GM13977 (cell line): ENCODE data around the gene MAPK9.
"Not testable (repeated sequence)": the region's sequence is repeated elsewhere in the genome, so short reads cannot be mapped to it uniquely, and the experiment has no call there.

Experiments used
- DNase-seq: peaks from one replicate; pipeline ENCODE4 v3.0.0; 2012; ENCODE audit warnings: low spot score
- in situ Hi-C: fragments of 300-500 bp; cut with MboI; formaldehyde crosslinking; loops from one replicate; pipeline ENCODE4 v1.12.0; 2022; ENCODE audit warnings: low sequenced_read_pairs, low pct_unique_long_range_greater_than_20kb, mixed read lengths, inconsistent platforms; ENCODE audit not compliant: unreplicated experiment
- TF ChIP-seq, protein P1 (sequence below): IDR thresholded peaks from 2 replicates; pipeline ENCODE4 v1.5.1; 2012; ENCODE audit warnings: mild to moderate bottlenecking, control low read depth; ENCODE audit not compliant: insufficient read depth; ENCODE audit errors: extremely low read depth, missing control alignments

MAPK9 gene

GRCh38 chr5:180213256-180213600, 78.7 kb downstream of the MAPK9 start:
- TF ChIP-seq, protein P1, sequence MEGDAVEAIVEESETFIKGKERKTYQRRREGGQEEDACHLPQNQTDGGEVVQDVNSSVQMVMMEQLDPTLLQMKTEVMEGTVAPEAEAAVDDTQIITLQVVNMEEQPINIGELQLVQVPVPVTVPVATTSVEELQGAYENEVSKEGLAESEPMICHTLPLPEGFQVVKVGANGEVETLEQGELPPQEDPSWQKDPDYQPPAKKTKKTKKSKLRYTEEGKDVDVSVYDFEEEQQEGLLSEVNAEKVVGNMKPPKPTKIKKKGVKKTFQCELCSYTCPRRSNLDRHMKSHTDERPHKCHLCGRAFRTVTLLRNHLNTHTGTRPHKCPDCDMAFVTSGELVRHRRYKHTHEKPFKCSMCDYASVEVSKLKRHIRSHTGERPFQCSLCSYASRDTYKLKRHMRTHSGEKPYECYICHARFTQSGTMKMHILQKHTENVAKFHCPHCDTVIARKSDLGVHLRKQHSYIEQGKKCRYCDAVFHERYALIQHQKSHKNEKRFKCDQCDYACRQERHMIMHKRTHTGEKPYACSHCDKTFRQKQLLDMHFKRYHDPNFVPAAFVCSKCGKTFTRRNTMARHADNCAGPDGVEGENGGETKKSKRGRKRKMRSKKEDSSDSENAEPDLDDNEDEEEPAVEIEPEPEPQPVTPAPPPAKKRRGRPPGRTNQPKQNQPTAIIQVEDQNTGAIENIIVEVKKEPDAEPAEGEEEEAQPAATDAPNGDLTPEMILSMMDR, result no peak
- DNase-seq, result no peak
- in situ Hi-C loops, result no loop called here

DNA sequence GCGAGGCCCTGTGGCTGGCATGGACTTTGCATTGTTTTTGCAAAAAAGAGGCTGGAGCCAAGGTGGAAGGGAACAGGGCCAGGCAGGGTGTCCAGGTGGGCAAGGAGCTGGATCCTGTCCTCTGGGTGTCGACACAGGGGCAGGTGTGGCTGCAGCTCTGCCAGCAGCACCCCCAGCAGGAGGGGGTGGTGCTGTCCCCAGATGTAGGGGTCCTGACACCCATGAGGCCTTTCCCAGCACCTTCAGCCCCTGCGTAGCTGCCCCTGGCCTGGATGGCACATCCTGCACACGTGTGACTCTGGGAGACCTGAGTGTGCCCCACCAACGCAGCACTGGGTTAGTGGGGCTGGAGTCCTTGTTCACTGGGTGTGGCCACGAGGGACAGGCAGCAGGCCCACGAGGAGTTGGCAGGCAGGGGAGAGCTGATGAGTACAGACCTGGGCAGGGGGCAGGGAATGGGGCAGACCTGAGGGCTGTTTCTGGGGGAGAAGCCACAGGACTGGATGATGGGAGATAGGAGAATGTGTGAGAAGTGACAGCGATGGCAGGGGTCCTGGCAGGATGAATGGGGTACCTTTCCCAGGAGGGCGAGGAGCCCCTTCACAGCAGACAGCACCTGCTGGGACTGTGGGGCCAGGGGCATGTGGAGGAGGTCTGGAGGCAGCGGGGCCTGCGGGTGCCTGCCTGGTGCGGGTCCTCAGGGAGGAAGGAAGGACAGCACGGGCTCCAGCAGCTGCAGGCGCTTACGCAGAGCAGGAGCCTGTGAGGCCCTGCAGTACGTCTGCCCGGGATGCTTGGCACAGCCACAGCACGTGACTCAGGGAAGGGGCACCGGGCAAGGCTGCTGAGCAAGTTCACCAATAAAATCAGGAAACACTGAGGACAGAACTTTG, 79.3 kb downstream of the MAPK9 start:
- TF ChIP-seq, protein P1, result no peak
- DNase-seq, result no peak
- in situ Hi-C loops, result no loop called here

DNA sequence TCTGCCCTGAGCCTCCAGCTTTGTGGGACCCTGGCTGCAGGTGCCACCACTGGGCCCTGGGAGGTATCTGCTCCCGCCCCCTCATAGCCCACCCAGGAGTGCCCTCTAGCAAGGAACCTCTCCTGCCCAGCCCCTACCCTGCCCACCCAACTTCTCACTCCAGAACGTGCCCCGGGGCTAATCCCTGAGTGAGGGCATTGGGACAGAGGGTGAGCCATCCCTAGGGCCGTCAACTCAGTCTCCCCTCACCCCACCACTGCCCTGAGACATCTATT, 80.2 kb downstream of the MAPK9 start:
- TF ChIP-seq, protein P1, result no peak
- DNase-seq, result no peak
- in situ Hi-C loops, result no loop called here

DNA sequence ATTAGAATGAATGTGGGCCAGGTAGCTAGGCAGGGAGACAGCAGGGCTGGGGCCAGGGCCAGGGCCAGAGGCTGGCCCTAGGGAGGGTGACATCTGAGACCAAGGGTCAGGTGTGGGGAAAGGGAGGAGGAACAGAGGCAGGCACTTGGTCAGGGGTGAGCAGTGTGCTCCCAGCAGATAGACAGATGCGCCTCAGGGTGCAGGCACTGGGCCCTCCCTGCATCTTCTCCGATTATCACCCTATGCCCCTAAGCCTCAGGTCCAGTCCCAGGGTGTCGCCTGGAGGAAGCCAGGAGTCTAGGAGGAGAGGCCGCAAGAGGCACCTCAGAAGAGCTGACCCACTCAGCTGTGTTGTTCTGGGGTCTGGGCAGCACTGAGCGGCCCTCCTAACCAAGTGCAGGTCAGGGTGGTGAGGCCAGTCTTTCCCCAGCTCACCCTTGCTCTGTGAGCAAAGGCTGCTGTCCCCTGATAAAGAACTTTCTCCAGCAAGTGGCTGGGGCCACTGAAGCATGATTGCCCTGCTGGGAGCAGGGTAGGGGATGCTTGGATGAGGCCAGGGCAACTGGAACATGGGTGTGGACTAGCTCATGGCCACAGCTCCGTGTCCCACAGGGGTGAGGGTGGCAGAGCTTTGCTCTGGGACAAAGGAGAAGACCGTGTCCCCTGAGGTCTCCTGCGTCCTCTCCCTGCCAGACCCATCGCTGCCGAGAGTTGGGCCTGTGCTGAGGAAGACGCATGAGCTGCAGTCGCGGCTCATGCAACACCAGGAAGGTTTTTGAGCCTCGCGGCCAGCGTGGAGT, 80.7 kb downstream of the MAPK9 start:
- in situ Hi-C loops, result no loop called here
- TF ChIP-seq, protein P1, result no peak
- no peak for DNase-seq

DNA sequence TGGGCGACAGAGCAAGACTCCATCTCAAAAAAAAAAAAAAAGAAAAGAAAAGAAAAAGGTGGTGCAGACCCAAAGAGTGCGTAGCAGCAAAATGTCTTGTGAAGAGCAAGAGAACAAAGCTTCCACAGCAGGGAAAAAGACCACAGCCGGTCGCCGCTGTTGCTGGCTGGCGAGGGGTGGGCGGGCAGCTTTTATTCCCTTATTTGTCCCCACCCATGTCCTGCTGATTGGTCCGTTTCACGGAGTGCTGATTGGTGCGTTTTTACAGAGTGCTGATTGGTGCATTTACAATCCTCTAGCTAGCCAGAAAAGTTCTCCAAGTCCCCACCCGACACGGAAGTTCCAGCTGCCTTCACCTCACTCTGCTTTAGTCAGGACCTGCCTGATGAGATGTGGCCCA, 81.8 kb downstream of the MAPK9 start:
- DNase-seq, in situ Hi-C loops: not testable (repeated sequence)

DNA sequence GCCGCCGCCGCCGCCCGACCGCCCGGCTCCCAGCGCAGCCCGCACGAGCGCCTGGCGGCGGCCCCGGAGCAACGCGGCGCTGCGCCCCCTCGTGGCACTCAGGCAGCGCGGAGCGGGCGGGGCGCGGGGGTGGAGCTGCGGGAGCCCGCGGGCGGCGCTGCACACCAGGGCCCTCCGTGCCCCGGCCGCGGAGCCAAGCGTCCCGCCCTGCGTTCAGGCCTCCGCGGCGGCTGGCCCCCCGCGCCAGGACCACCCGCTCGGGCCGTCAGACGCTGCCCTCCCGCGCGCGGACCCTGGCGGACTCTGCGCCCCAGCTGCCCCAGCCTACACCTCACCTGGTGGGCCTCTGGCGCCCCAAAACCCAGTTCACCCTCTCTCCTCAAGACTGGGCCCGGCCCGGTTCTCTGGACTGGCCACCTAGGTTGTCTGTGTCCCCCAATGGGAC, 82.7 kb downstream of the MAPK9 start, which contains the start of gene RASGEF1C:
TSS of gene RASGEF1C (minus strand) at position 75 of the 445 bp plus-strand sequence. CDS start 71,159 bp downstream, outside the sequence.
- TF ChIP-seq, protein P1, result peak; percentile 88
- DNase-seq, result peak; percentile 89
- in situ Hi-C loops, result no loop called here
